Upper lobe of right lung (tissue), 1 donor: ENCODE measurements around the gene OTUD5. TPM values are rescaled to one million over a fixed set of nuclear protein-coding genes. Genes with fewer than 3 reads are reported as not detected.

Experiments
- ATAC-seq: fragments of 200-7000 bp; cut with Tn5 transposase; one replicate; pipeline ENCODE4 v1.9.1; 2020; ENCODE audit warnings: mild to moderate bottlenecking, moderate library complexity
- DNase-seq: peaks from one replicate; pipeline ENCODE4 v3.0.0-alpha.2; 2020
- H3K27ac ChIP-seq: fragments of 200-600 bp; one replicate; pipeline ENCODE4 v1.8.0; 2022
- H3K27me3 ChIP-seq: fragments of 200-600 bp; one replicate; pipeline ENCODE4 v1.8.0; 2022; ENCODE audit warnings: mild to moderate bottlenecking
- H3K36me3 ChIP-seq: fragments of 200-600 bp; one replicate; pipeline ENCODE4 v1.8.0; 2022
- H3K4me1 ChIP-seq: fragments of 200-600 bp; one replicate; pipeline ENCODE4 v1.8.0; 2022
- H3K4me3 ChIP-seq: fragments of 200-600 bp; one replicate; pipeline ENCODE4 v1.8.0; 2022; ENCODE audit warnings: mild to moderate bottlenecking
- H3K9me3 ChIP-seq: fragments of 200-600 bp; one replicate; pipeline ENCODE4 v1.8.0; 2022
- intact Hi-C: fragments of 100-400 bp; cut with DNase I; formaldehyde crosslinking; loops from one replicate; pipeline ENCODE4 v1.11.0; 2022
- total RNA-seq: library from RNA; stranded (reverse); fragmentation: NEBNext Ultra II Directional; extraction: Animal tissue kit (Norgen Biotek cat#: 25700); gene quantifications from one replicate; pipeline ENCODE4 v1.2.1, GENCODE V29; 2021
- TF ChIP-seq, protein P1 (sequence below): fragments of 200-600 bp; IDR thresholded peaks from one replicate; pipeline ENCODE4 v1.8.0; 2022; ENCODE audit warnings: antibody characterized with exemption
- donor health status: DM: no; HTN: yes; CAD: no; lungs with severe emphysema.

OTUD5 gene
- total RNA-seq, 1 donor from 2014 or later = 42.6 TPM

DNA sequence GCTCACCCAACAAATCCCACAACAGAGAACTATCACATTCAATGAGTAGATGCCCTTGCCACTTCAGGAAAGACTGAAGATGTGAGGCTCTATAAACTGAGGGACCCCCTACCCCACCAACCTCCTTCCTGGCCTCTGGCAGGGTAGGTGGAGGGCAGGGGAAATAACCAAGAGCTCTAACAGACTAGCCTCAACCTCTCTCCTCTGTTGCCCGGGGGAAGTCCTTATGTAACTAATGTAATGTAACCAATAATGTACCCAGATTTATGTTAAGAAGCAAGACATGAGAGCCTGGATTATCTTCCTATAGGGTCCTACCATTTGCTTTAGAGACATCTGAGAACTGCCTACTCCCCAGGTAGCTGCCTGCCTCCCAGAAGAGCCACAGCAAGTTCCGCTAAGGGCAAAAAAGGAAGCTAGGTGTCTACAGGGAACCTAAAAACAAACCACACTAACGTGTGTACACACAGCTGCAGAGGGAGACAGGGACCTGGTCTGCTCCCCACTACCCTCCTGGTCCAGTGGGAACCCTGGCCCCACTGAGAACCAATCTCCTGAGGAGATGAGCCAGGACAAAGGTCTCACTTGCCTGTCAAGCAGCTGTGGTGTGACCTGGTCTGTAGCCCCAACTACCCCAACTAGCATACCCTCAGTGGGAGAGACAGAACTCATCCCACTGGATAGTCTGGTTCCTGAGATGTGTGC is 17.7 kb downstream of the OTUD5 start:
- no peak for ATAC-seq
- Histone ChIP-seq H3K4me1 (peaks cover 12% of the 10 kb centered on the region), H3K36me3 (no peaks in the 10 kb centered on the region), H3K9me3 (no peaks in the 10 kb centered on the region), H3K27me3 (no peaks in the 10 kb centered on the region), H3K27ac (no peak overlapping the region), H3K4me3 (no peak overlapping the region)
- intact Hi-C loops = no loop called here
- DNase-seq = no peak
- TF ChIP-seq, protein P1, sequence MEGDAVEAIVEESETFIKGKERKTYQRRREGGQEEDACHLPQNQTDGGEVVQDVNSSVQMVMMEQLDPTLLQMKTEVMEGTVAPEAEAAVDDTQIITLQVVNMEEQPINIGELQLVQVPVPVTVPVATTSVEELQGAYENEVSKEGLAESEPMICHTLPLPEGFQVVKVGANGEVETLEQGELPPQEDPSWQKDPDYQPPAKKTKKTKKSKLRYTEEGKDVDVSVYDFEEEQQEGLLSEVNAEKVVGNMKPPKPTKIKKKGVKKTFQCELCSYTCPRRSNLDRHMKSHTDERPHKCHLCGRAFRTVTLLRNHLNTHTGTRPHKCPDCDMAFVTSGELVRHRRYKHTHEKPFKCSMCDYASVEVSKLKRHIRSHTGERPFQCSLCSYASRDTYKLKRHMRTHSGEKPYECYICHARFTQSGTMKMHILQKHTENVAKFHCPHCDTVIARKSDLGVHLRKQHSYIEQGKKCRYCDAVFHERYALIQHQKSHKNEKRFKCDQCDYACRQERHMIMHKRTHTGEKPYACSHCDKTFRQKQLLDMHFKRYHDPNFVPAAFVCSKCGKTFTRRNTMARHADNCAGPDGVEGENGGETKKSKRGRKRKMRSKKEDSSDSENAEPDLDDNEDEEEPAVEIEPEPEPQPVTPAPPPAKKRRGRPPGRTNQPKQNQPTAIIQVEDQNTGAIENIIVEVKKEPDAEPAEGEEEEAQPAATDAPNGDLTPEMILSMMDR = no peak

DNA sequence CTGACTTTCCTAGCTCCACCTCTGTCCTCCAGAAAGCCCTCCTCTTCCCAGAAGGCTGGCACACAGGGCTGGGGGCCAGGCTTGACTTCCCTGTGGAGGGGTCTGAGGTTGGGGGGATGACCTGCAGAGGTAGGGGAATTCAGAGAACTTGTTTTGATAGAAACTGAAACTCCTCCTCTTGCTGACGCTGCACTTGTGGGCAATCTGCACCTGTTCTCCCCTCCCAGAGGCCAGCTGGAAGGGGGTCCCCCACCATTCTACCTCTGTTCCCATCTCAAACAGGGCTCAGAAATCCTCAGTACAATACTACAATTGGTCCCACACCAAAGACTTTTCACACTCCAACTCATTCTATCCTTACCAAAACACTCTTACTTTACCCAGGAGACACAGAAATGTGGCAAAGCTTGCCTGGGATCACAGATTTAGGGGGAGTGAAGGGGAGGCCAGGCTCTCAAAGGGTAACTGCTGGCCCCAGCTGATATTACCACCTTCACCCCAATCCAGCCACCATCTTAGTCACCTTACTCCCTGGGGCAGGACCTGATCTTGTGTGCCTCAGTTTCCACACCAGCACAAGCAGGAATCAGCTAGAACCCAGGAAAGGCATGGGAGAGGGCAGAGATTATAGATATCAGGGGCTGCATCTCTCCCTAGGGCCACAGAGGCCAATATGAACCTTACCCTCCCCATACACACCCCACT is 18.5 kb downstream of the OTUD5 start:
- no peaks in the 10 kb centered on the region for H3K9me3 ChIP-seq
- H3K27ac ChIP-seq = no peak overlapping the region
- no peaks in the 10 kb centered on the region for H3K27me3 ChIP-seq
- H3K4me1 ChIP-seq = peaks cover 12% of the 10 kb centered on the region
- ATAC-seq (no peak), DNase-seq (no peak)
- TF ChIP-seq, protein P1 = no peak
- intact Hi-C loops = no loop called here
- H3K4me3 ChIP-seq = no peak overlapping the region
- H3K36me3 ChIP-seq = peaks cover 5% of the 10 kb centered on the region

DNA sequence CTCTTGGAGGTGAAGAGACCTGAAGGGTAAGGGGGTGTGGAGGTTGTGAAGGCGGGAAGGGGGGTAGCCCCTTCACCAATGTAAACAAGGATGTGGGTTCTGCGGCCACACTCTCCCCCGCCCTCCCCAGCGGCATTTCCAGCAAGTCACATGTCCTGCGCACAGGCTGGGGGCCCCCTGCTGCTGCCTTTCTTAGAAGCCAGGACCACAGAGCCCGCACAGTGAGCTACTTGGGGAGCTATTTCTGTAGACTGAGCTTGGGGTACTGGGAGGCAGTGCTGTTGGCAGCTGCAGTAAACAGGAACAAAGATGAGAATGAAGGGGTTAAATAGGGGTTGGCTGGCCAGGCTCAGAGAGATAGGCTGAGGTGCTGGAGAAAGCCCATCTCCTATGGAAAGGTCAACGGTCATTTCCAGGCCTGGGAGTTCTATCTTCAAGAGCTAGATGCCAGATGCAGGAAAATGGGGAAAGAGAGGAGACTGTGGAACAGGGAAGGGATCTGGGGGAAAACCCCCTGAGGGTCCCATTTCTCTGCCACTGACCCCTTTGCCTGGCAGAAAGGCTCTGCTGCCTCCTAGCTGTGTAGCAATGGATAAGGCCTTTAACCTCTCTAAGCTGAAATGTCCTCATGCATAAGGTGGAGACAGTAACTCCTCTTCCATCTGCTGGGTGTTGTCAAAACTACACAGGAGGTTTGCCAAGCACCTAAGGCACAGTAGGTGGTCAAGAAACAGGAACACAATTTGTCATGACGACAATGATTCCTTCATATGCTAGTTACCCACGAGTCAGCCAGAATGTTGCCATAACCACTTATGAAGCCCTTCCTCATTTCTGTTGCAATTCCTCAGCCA is 20.1 kb downstream of the OTUD5 start:
- DNase-seq (peak; percentile 86), ATAC-seq (peak; percentile 91)
- Histone ChIP-seq H3K4me3 (no peak overlapping the region), H3K9me3 (no peaks in the 10 kb centered on the region), H3K36me3 (peaks cover 9% of the 10 kb centered on the region), H3K27me3 (no peaks in the 10 kb centered on the region), H3K27ac (peak overlapping the region; percentile 79), H3K4me1 (peaks cover 12% of the 10 kb centered on the region)
- TF ChIP-seq, protein P1 = peak; percentile 20
- intact Hi-C loops = no loop called here

- DNase-seq (no peak), ATAC-seq (no peak)
- peaks cover 9% of the 10 kb centered on the region for H3K36me3 ChIP-seq
- H3K4me1 ChIP-seq = peaks cover 12% of the 10 kb centered on the region
- H3K4me3 ChIP-seq = no peak overlapping the region
- TF ChIP-seq, protein P1 = no peak
- H3K9me3 ChIP-seq = no peaks in the 10 kb centered on the region
- H3K27me3 ChIP-seq = no peaks in the 10 kb centered on the region
- intact Hi-C loops = no loop called here
- H3K27ac ChIP-seq = peak overlapping the region; percentile 79
Measured at GRCh38 chrX:48936429-48937053, 20.9 kb downstream of the OTUD5 start.

DNA sequence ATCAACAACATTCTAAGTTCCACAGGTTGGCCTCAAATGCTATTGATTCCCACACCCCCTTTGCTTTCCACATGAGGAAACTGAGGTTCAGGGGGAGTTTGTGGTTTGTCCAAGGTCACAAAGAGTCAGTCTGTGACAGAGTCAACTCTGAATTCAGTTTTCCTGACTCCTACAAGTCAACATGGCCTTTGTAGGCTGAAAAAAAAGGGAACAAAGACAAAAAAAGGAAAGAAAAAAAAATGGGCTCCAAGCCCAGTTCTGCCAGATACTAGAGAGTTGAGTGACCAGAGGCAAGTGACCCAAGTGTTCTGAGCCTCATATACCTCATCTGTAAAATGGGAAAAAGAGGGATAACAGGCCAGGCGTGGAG is 22.1 kb downstream of the OTUD5 start:
- no peak for ATAC-seq
- TF ChIP-seq, protein P1 = no peak

More for the DNA sequence above, 22.1 kb downstream of the OTUD5 start:
- intact Hi-C loops = no loop called here
- H3K9me3 ChIP-seq = no peaks in the 10 kb centered on the region
- H3K27me3 ChIP-seq = no peaks in the 10 kb centered on the region
- no peak for DNase-seq
- H3K4me3 ChIP-seq = no peak overlapping the region
- H3K4me1 ChIP-seq = peaks cover 4% of the 10 kb centered on the region
- peaks cover 9% of the 10 kb centered on the region for H3K36me3 ChIP-seq
- H3K27ac ChIP-seq = no peak overlapping the region
